ENCODE measurements around the gene RANBP17.
A peak's percentile ranks its signal among the peaks of the same experiment; 100 is the strongest.
"Not testable (repeated sequence)": the region's sequence is repeated elsewhere in the genome, so short reads cannot be mapped to it uniquely, and the experiment has no call there.

RANBP17 gene

DNA sequence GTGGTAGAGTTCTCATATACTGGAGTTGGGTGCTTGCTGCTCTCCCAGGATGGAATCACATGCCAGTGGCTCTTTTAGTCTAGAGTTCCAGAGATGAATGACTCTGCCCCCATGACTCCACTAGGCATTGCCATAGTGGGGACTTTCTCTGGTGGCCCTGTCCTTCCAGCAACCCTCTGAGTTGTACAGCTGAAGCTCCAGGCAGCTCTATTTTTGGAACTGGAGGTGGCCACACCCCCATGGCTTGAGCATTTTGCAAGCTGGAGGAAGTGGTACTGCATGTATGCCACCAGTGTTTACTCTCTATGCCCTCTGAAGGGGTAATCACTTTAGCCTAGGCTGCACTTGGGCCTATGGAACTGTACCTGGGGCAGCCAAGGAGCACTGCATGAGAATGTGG is 112.6 kb downstream of the RANBP17 start:
- TF ChIP-seq ZNF70 (CRISPR knock-in tag; IDR thresholded peaks at IDR 0.05) (no peak), RARB (CRISPR knock-in tag; IDR thresholded peaks at IDR 0.05) (no peak)
- ATAC-seq, result no peak

DNA sequence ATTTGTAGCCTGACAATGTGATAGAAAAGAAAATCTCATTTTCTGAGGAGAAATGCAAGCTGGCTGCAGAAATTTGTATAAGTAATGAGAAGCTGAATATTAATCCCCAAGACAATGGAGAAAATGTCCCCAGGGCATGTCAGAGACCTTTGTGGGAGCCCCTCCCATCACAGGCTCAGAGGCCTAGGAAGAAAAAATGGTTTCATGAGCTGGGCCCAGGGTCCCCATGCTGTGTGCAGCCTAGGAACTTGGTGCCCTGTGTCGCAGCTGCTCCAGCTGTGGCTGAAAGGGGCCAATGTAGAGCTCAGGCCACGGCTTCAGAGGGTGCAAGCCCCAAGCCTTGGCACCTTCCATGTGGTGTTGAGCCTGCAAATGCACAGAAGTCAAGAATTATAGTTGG is 118.4 kb downstream of the RANBP17 start:
- not testable (repeated sequence) for ATAC-seq

DNA sequence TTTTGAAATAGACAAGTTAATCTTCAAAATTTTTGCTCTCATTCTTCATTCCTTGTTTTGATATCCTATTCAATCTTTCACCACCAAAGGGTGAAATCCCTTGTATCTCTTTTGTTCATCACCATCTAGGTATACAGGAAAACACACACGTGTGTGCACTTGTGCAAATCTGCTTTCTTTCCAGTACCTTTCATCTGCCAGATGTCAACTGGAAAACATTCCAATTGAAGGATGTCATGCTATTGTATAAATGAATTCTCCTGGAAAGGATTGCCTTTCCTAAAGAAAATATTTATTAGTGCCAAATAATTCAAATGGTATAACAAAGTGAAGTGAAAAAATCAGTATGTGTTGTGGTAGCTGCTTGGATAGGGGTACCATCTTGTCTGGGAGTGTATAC is 123.7 kb downstream of the RANBP17 start:
- TF ChIP-seq ARNTL (CRISPR knock-in tag; IDR thresholded peaks at IDR 0.05; ENCODE audit: borderline replicate concordance, low read depth) (no peak), ISL1 (CRISPR knock-in tag; IDR thresholded peaks at IDR 0.05) (0 out of 2 replicates have a peak, but pooled peaks have one; percentile 19), OSR1 (CRISPR knock-in tag; IDR thresholded peaks at IDR 0.05) (no peak), SNAI2 (CRISPR knock-in tag; IDR thresholded peaks at IDR 0.05) (no peak), ZFP3 (CRISPR knock-in tag; IDR thresholded peaks at IDR 0.05) (no peak), RARB (CRISPR knock-in tag; IDR thresholded peaks at IDR 0.05) (no peak)
- TF ChIP-seq, protein P1, sequence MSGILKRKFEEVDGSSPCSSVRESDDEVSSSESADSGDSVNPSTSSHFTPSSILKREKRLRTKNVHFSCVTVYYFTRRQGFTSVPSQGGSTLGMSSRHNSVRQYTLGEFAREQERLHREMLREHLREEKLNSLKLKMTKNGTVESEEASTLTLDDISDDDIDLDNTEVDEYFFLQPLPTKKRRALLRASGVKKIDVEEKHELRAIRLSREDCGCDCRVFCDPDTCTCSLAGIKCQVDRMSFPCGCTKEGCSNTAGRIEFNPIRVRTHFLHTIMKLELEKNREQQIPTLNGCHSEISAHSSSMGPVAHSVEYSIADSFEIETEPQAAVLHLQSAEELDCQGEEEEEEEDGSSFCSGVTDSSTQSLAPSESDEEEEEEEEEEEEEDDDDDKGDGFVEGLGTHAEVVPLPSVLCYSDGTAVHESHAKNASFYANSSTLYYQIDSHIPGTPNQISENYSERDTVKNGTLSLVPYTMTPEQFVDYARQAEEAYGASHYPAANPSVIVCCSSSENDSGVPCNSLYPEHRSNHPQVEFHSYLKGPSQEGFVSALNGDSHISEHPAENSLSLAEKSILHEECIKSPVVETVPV (CRISPR knock-in tag; IDR thresholded peaks at IDR 0.05), result no peak
- TF ChIP-seq, protein P2, sequence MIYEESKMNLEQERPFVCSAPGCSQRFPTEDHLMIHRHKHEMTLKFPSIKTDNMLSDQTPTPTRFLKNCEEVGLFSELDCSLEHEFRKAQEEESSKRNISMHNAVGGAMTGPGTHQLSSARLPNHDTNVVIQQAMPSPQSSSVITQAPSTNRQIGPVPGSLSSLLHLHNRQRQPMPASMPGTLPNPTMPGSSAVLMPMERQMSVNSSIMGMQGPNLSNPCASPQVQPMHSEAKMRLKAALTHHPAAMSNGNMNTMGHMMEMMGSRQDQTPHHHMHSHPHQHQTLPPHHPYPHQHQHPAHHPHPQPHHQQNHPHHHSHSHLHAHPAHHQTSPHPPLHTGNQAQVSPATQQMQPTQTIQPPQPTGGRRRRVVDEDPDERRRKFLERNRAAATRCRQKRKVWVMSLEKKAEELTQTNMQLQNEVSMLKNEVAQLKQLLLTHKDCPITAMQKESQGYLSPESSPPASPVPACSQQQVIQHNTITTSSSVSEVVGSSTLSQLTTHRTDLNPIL (CRISPR knock-in tag; IDR thresholded peaks at IDR 0.05; ENCODE audit: low read depth), result no peak

DNA sequence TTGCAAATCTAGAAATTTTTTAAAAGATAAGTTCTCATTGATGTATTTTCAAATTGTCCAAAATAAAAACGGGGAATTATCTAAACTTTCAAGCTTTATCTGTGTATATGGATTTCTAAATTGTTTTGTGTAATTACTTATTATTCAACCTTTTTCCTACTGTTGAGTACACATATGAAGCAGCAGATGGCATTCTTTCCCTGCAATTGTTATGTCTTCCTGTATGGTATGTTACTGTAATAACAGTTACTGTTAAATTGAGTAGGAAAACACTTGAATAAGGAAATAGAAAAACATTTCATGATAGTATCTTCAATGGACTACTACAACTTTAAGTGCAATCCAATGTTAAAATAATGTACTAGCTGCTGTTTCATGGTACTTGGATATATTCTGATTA is 124.8 kb downstream of the RANBP17 start:
- TF ChIP-seq, protein P1 (CRISPR knock-in tag; IDR thresholded peaks at IDR 0.05), result no peak
- no peak for TF ChIP-seq ZNF70 (CRISPR knock-in tag; IDR thresholded peaks at IDR 0.05)
- no peak for TF ChIP-seq SNAI2 (CRISPR knock-in tag; IDR thresholded peaks at IDR 0.05)
- no peak for TF ChIP-seq ARNTL (CRISPR knock-in tag; IDR thresholded peaks at IDR 0.05; ENCODE audit: borderline replicate concordance, low read depth)
- no peak for TF ChIP-seq ZFP3 (CRISPR knock-in tag; IDR thresholded peaks at IDR 0.05)
- no peak for TF ChIP-seq ZC3H10 (CRISPR knock-in tag; IDR thresholded peaks at IDR 0.05)
- no peak for TF ChIP-seq PPARA (CRISPR knock-in tag; IDR thresholded peaks at IDR 0.05; ENCODE audit: borderline replicate concordance)
- TF ChIP-seq TOX (CRISPR knock-in tag; IDR thresholded peaks at IDR 0.05; ENCODE audit: borderline replicate concordance), result no peak
- peak; percentile 78 for ATAC-seq

More for the DNA sequence above, 123.7 kb downstream of the RANBP17 start:
- ATAC-seq, result no peak

DNA sequence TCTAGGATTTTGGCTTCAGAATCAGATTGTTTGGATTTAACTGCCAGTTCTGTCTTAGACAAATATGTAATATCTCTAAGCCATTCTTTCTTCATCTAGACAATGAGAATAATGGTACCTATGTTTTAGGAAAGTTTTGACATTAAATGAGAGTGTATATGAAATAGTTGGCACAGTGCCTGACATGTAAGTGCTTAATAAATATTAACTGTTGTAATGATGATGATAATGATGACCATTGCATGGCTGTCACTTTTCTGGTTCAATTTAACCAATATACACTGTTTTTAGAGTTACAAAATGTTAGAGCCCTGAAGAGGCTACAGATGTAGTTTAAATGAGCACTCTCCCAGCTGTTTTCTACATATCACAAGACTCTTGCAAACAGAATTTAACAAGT is 131.7 kb downstream of the RANBP17 start:
- TF ChIP-seq ISL1 (CRISPR knock-in tag; IDR thresholded peaks at IDR 0.05) (peak; percentile 41), ZFP30 (CRISPR knock-in tag; IDR thresholded peaks at IDR 0.05) (no peak)

DNA sequence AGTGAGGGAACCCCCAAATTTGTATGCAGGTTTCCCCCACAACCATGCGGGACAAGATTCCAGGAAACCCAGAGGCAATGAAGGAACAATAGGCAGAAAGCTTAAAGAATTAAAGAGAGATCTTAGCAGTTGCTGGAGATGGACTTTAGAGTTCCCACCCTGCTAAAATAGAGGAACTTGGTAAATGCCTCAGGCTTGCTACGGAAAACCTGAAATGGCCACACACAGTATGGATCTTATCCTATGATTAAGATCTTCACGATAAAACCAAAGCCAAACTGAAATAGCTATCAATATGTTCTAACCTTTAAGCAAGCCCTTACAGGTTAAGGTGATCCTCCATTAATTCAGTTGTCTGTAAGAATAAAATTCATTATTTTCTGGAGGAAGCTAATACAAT is 148.3 kb downstream of the RANBP17 start:
- ATAC-seq, result no peak
- TF ChIP-seq CSDC2 (CRISPR knock-in tag; IDR thresholded peaks at IDR 0.05), result no peak
- TF ChIP-seq ZNF8 (CRISPR knock-in tag; IDR thresholded peaks at IDR 0.05), result no peak
- no peak for TF ChIP-seq ESRRG (CRISPR knock-in tag; IDR thresholded peaks at IDR 0.05)
- no peak for TF ChIP-seq PPARA (CRISPR knock-in tag; IDR thresholded peaks at IDR 0.05; ENCODE audit: borderline replicate concordance)
- no peak for TF ChIP-seq ZNF70 (CRISPR knock-in tag; IDR thresholded peaks at IDR 0.05)

More for the DNA sequence above, 131.7 kb downstream of the RANBP17 start:
- ATAC-seq, result no peak

DNA sequence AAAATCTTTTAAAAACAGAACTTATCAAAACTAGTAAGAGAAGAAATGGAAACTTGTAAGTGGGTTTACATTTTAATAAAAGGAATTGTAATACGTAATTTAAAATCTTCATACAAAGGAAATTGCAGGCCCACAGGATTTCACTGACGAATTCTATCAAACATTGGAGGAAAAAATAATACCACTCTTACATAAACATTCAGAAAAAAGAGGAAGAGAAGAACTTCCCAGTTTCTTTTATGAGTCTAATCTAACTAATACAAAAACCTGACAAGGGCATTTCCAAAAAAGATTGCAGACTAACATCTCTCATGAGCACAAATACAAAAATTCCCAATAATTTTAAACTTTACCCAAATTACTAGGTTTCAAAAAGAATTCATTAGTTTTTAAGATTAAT is 149.0 kb downstream of the RANBP17 start:
- TF ChIP-seq ZFP30 (CRISPR knock-in tag; IDR thresholded peaks at IDR 0.05) (no peak), PPARA (CRISPR knock-in tag; IDR thresholded peaks at IDR 0.05; ENCODE audit: borderline replicate concordance) (no peak), SNAI2 (CRISPR knock-in tag; IDR thresholded peaks at IDR 0.05) (no peak), ZNF565 (CRISPR knock-in tag; conservative IDR thresholded peaks at IDR 0.05; ENCODE audit: low read depth) (no peak), RARB (CRISPR knock-in tag; IDR thresholded peaks at IDR 0.05) (no peak), BACH2 (CRISPR knock-in tag; IDR thresholded peaks at IDR 0.05; ENCODE audit: borderline replicate concordance) (no peak), ESRRG (CRISPR knock-in tag; IDR thresholded peaks at IDR 0.05) (no peak), CSDC2 (CRISPR knock-in tag; IDR thresholded peaks at IDR 0.05) (no peak), ZNF70 (CRISPR knock-in tag; IDR thresholded peaks at IDR 0.05) (no peak), ARNTL (CRISPR knock-in tag; IDR thresholded peaks at IDR 0.05; ENCODE audit: borderline replicate concordance, low read depth) (no peak), TOX (CRISPR knock-in tag; IDR thresholded peaks at IDR 0.05; ENCODE audit: borderline replicate concordance) (no peak), ZNF8 (CRISPR knock-in tag; IDR thresholded peaks at IDR 0.05) (no peak), ZFP3 (CRISPR knock-in tag; IDR thresholded peaks at IDR 0.05) (no peak), ZC3H10 (CRISPR knock-in tag; IDR thresholded peaks at IDR 0.05) (no peak), ISL1 (CRISPR knock-in tag; IDR thresholded peaks at IDR 0.05) (no peak), TCF4 (CRISPR knock-in tag; IDR thresholded peaks at IDR 0.05; ENCODE audit: borderline replicate concordance) (no peak)
- TF ChIP-seq, protein P3, sequence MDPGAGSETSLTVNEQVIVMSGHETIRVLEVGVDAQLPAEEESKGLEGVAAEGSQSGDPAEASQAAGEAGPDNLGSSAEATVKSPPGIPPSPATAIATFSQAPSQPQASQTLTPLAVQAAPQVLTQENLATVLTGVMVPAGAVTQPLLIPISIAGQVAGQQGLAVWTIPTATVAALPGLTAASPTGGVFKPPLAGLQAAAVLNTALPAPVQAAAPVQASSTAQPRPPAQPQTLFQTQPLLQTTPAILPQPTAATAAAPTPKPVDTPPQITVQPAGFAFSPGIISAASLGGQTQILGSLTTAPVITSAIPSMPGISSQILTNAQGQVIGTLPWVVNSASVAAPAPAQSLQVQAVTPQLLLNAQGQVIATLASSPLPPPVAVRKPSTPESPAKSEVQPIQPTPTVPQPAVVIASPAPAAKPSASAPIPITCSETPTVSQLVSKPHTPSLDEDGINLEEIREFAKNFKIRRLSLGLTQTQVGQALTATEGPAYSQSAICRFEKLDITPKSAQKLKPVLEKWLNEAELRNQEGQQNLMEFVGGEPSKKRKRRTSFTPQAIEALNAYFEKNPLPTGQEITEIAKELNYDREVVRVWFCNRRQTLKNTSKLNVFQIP (CRISPR knock-in tag; IDR thresholded peaks at IDR 0.05; ENCODE audit: borderline replicate concordance, low read depth), result no peak
- TF ChIP-seq, protein P1 (CRISPR knock-in tag; IDR thresholded peaks at IDR 0.05), result no peak
- ATAC-seq, result no peak

Data from SK-N-SH treated with all-trans-retinoic acid at 6 μM for 48 hours (cell line).